Neural cell (in vitro differentiated cells): Measurements from ENCODE around the gene SERPINH1. TPM values are rescaled to one million over a fixed set of nuclear protein-coding genes. Genes with fewer than 3 reads are reported as not detected.

Experiments used
- H2AFZ ChIP-seq: fragments of 200-600, 300-800 bp; sonication (generic), shearing (Covaris generic); 2 replicates; pipeline ENCODE4 v1.6.0; 2014; ENCODE audit warnings: low read depth, mild to moderate bottlenecking, antibody characterized with exemption, low read length, moderate library complexity
- H3F3A ChIP-seq: fragments of 200-600 bp; shearing (Covaris generic); 2 replicates; pipeline ENCODE4 v1.6.1; 2016; ENCODE audit warnings: mild to moderate bottlenecking, moderate library complexity, mixed read lengths, antibody characterized with exemption, low read length; ENCODE audit not compliant: insufficient read depth, poor library complexity, severe bottlenecking
- H3K27ac ChIP-seq: fragments of 200-600, 300-800 bp; sonication (generic), shearing (Covaris generic); 2 replicates; pipeline ENCODE4 v1.5.1; 2014; ENCODE audit warnings: mild to moderate bottlenecking, low read length, moderate library complexity
- H3K27me3 ChIP-seq: fragments of 300-800, 200-600 bp; sonication (generic), shearing (Covaris generic); 2 replicates; pipeline ENCODE4 v1.6.0; 2014; ENCODE audit warnings: mild to moderate bottlenecking, low read depth, low read length, moderate library complexity; ENCODE audit not compliant: insufficient read depth
- H3K36me3 ChIP-seq: fragments of 300-800, 200-600 bp; sonication (generic), shearing (Covaris generic); 2 replicates; pipeline ENCODE4 v1.5.1; 2014; ENCODE audit warnings: mild to moderate bottlenecking, antibody characterized with exemption, low read length, moderate library complexity; ENCODE audit not compliant: insufficient read depth
- H3K4me2 ChIP-seq: fragments of 300-800, 200-600 bp; sonication (generic), shearing (Covaris generic); 2 replicates; pipeline ENCODE4 v1.6.0; 2014; ENCODE audit warnings: mild to moderate bottlenecking, low read length
- H3K4me3 ChIP-seq: fragments of 300-800, 200-600 bp; sonication (generic), shearing (Covaris generic); 2 replicates; pipeline ENCODE4 v1.5.1; 2014; ENCODE audit warnings: mild to moderate bottlenecking, low read length, moderate library complexity
- H3K79me2 ChIP-seq: fragments of 200-600 bp; shearing (Covaris generic); replicated peaks from 2 replicates; pipeline ENCODE4 v1.6.0; 2014; ENCODE audit warnings: mild to moderate bottlenecking, low read length, moderate library complexity; ENCODE audit not compliant: insufficient read depth
- H3K9ac ChIP-seq: fragments of 300-800, 200-600 bp; sonication (generic), shearing (Covaris generic); 2 replicates; pipeline ENCODE4 v1.6.1; 2016; ENCODE audit warnings: mild to moderate bottlenecking, low read length, mixed read lengths
- H3K9me2 ChIP-seq: fragments of 200-600 bp; shearing (Covaris generic); 2 replicates; pipeline ENCODE4 v1.6.1; 2016; ENCODE audit warnings: mild to moderate bottlenecking, low read length, mixed read lengths; ENCODE audit not compliant: insufficient read depth
- H3K9me3 ChIP-seq: fragments of 200-600, 300-800 bp; sonication (generic), shearing (Covaris generic); 2 replicates; pipeline ENCODE4 v1.6.1; 2016; ENCODE audit warnings: mild to moderate bottlenecking, mixed run types, low read length, moderate library complexity, mixed read lengths
- H4K20me1 ChIP-seq: fragments of 200-600 bp; shearing (Covaris generic); 2 replicates; pipeline ENCODE4 v1.6.1; 2016; ENCODE audit warnings: mild to moderate bottlenecking, mixed run types; ENCODE audit not compliant: insufficient read depth
- EP300 ChIP-seq: fragments of 450-650 bp; conservative IDR thresholded peaks from 2 replicates; pipeline ENCODE4 v1.6.1; 2014; ENCODE audit warnings: antibody characterized with exemption, mild to moderate bottlenecking, moderate library complexity; ENCODE audit not compliant: poor library complexity, severe bottlenecking
- EZH2 ChIP-seq: fragments of 200-600, 300-800 bp; shearing (Covaris generic), sonication (generic); IDR thresholded peaks from 2 replicates; pipeline ENCODE4 v1.6.1; 2014; ENCODE audit warnings: antibody characterized with exemption, low read length, borderline replicate concordance, mild to moderate bottlenecking; ENCODE audit not compliant: insufficient read depth, poor library complexity, severe bottlenecking
- MXI1 ChIP-seq: fragments of 450-650 bp; conservative IDR thresholded peaks from 2 replicates; pipeline ENCODE4 v1.6.1; 2014; ENCODE audit warnings: antibody characterized with exemption, mild to moderate bottlenecking; ENCODE audit not compliant: poor library complexity, severe bottlenecking
- POLR2AphosphoS5 ChIP-seq: IDR thresholded peaks from 2 replicates; pipeline ENCODE4 v1.6.1; 2012
- RAD21 ChIP-seq: fragments of 450-650 bp; conservative IDR thresholded peaks from 2 replicates; pipeline ENCODE4 v1.6.1; 2014; ENCODE audit warnings: antibody characterized with exemption, mild to moderate bottlenecking, moderate library complexity
- SMC3 ChIP-seq: fragments of 450-650 bp; conservative IDR thresholded peaks from 2 replicates; pipeline ENCODE4 v1.6.1; 2014; ENCODE audit warnings: antibody characterized with exemption, mild to moderate bottlenecking, moderate library complexity; ENCODE audit not compliant: poor library complexity
- TAF1 ChIP-seq: IDR thresholded peaks from 2 replicates; pipeline ENCODE4 v1.6.1; 2012; ENCODE audit warnings: low read depth
- polyA plus RNA-seq: library from polyadenylated mRNA; depleted of rRNA; stranded (reverse); fragments of >200 nt; gene quantifications from 2 replicates; pipeline ENCODE4 v1.2.3, GENCODE V29; 2014
- TF ChIP-seq, protein P1 (sequence below): IDR thresholded peaks from 2 replicates; pipeline ENCODE4 v1.6.1; 2012; ENCODE audit warnings: borderline replicate concordance
- TF ChIP-seq, protein P2 (sequence below): fragments of 450-650 bp; IDR thresholded peaks from 2 replicates; pipeline ENCODE4 v1.5.1; 2014; ENCODE audit warnings: antibody characterized with exemption, mild to moderate bottlenecking, moderate library complexity; ENCODE audit not compliant: poor library complexity, severe bottlenecking

SERPINH1 gene
- polyA plus RNA-seq, 1 donor from 2014 or later: 16.1 TPM

DNA sequence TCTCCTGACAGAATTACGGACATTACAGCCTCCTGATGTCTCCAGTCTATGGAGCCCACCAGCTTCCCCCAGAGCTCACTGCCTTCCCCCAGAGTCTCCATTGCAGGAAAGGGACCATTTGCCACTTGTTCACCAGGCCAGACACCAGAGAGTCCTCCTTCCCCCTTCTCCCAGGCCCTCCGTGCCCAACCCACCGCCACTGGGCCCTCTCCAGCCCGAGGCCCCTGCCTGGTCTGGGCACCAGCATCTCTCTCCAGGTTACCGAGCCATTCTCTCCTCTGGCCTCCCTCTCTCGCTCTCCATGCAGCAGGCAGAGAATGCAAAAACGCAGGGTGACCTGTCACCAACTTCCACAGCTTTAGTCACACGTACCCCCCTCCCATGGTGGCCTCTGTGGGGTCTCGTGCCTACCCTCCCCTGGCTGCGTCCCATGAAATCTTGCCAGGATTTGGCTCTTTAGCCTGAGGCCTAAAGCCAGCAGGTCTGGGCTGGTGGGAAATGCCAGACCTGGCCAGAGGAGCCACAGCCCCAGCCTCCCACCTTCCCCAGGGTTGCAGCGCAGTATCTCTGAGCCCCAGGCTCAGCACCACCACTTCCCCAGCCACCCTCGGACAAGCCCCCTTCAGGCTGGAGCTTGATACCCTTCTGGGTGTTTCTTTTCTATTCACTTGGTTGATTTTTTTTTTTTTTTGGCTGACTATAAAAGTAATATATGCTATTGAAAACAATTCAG, 6.8 kb upstream of the SERPINH1 start:
- no peaks in the 10 kb centered on the region for H3F3A ChIP-seq
- H3K79me2 ChIP-seq: no peaks in the 10 kb centered on the region
- H3K36me3 ChIP-seq: no peaks in the 10 kb centered on the region
- TF ChIP-seq MXI1 (no peak), EP300 (no peak), RAD21 (no peak), POLR2AphosphoS5 (no peak), EZH2 (no peak), TAF1 (no peak), SMC3 (no peak)
- TF ChIP-seq, protein P1, sequence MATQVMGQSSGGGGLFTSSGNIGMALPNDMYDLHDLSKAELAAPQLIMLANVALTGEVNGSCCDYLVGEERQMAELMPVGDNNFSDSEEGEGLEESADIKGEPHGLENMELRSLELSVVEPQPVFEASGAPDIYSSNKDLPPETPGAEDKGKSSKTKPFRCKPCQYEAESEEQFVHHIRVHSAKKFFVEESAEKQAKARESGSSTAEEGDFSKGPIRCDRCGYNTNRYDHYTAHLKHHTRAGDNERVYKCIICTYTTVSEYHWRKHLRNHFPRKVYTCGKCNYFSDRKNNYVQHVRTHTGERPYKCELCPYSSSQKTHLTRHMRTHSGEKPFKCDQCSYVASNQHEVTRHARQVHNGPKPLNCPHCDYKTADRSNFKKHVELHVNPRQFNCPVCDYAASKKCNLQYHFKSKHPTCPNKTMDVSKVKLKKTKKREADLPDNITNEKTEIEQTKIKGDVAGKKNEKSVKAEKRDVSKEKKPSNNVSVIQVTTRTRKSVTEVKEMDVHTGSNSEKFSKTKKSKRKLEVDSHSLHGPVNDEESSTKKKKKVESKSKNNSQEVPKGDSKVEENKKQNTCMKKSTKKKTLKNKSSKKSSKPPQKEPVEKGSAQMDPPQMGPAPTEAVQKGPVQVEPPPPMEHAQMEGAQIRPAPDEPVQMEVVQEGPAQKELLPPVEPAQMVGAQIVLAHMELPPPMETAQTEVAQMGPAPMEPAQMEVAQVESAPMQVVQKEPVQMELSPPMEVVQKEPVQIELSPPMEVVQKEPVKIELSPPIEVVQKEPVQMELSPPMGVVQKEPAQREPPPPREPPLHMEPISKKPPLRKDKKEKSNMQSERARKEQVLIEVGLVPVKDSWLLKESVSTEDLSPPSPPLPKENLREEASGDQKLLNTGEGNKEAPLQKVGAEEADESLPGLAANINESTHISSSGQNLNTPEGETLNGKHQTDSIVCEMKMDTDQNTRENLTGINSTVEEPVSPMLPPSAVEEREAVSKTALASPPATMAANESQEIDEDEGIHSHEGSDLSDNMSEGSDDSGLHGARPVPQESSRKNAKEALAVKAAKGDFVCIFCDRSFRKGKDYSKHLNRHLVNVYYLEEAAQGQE: no peak
- TF ChIP-seq, protein P2, sequence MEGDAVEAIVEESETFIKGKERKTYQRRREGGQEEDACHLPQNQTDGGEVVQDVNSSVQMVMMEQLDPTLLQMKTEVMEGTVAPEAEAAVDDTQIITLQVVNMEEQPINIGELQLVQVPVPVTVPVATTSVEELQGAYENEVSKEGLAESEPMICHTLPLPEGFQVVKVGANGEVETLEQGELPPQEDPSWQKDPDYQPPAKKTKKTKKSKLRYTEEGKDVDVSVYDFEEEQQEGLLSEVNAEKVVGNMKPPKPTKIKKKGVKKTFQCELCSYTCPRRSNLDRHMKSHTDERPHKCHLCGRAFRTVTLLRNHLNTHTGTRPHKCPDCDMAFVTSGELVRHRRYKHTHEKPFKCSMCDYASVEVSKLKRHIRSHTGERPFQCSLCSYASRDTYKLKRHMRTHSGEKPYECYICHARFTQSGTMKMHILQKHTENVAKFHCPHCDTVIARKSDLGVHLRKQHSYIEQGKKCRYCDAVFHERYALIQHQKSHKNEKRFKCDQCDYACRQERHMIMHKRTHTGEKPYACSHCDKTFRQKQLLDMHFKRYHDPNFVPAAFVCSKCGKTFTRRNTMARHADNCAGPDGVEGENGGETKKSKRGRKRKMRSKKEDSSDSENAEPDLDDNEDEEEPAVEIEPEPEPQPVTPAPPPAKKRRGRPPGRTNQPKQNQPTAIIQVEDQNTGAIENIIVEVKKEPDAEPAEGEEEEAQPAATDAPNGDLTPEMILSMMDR: no peak
- H3K4me3 ChIP-seq: no peak overlapping the region
- H3K9me3 ChIP-seq: no peaks in the 10 kb centered on the region
- no peaks in the 10 kb centered on the region for H3K27me3 ChIP-seq
- no peak overlapping the region for H2AFZ ChIP-seq
- no peak overlapping the region for H3K9ac ChIP-seq
- H3K4me2 ChIP-seq: no peak overlapping the region
- no peaks in the 10 kb centered on the region for H3K9me2 ChIP-seq
- no peak overlapping the region for H3K27ac ChIP-seq
- no peaks in the 10 kb centered on the region for H4K20me1 ChIP-seq

DNA sequence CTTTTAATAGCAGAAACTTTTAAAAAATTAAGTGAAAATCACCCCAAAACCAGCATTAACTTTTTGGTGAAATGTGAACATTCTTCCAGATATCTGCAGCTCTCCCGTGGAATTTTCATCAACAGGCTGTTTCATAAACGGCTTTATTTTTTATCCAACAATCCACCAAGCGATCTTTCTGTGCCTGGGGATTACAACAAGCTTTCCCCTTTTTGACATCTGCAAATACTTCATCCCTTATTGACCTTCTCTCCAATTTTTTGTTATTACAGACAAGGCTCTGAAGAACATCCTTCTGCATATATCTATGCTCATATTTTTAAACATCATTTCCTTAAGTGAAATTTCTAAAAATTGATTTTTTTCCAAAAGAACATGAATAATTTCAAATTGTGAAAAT, 5.8 kb upstream of the SERPINH1 start:
- H3K27ac ChIP-seq: no peak overlapping the region
- TF ChIP-seq SMC3 (no peak), RAD21 (no peak), TAF1 (no peak), EZH2 (no peak), POLR2AphosphoS5 (no peak), MXI1 (no peak), EP300 (no peak)
- TF ChIP-seq, protein P1: no peak
- TF ChIP-seq, protein P2: no peak

More for the DNA sequence above, 5.8 kb upstream of the SERPINH1 start:
- Histone ChIP-seq H3K36me3 (no peaks in the 10 kb centered on the region), H4K20me1 (no peaks in the 10 kb centered on the region), H2AFZ (no peak overlapping the region), H3K9me2 (no peaks in the 10 kb centered on the region), H3F3A (no peaks in the 10 kb centered on the region), H3K79me2 (no peaks in the 10 kb centered on the region), H3K4me3 (no peak overlapping the region), H3K9me3 (no peaks in the 10 kb centered on the region), H3K9ac (no peak overlapping the region), H3K4me2 (no peak overlapping the region), H3K27me3 (no peaks in the 10 kb centered on the region)
